A549 treated with AZD9567 at 1 μM for 4 hours (cell line): ENCODE measurements around the gene RAET1L. TPM values are rescaled to one million over a fixed set of nuclear protein-coding genes. Genes with fewer than 3 reads are reported as not detected.

Source experiments
- total RNA-seq: library from RNA; stranded (reverse); fragments of 200-300 nt; extraction: Qiagen RNA extraction; gene quantifications from 5 replicates; pipeline ENCODE4 v1.2.3, GENCODE V29; 2022; ENCODE audit not compliant: insufficient read depth

The RAET1L gene
- 0.27 to 0.49 TPM (median 0.38 TPM) in 4 of 5 replicates, not detected in the other for total RNA-seq

DNA sequence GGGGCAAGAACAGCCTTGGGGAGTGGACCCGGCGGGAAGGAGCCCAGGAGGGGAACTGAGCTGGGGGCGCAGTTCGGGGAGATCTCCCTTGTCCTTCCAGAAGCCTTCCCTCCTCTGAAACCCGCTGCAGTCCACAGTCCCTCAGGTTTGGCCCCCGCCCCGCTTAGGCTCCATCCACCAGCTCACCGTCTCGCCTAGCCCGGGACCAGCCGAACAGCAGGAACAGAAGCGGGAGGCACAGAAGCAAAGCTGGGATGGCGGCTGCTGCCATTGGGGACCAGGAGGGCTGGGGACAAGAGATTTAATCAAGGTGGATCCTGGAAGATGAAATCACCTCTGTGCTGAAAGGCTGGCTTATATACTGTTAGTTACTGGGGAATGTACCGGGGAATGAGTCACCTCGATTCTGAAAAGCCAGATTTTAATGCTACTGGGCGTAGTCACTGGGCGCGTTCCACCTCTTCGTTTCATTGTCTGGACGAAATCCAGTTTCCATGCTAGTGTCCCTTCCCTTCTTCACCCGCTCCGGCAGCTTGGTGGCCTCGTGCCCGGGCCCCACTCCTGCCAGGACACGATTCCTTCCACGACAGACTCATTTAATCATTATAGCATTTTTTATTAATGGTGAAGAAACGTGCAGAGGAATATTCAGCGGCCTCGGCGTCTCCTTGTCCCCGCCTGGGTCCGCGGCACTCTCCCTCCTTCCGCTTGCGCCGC lies at the start of gene RAET1L:
Gene RAET1L (minus strand): TSS at position 332 of the 717 bp plus-strand sequence. CDS start 61 bp downstream, at position 271.

GRCh38 chr6:150068720-150069648 lies 43.7 kb upstream of the RAET1L start, which contains the start of gene ULBP3:
ULBP3 (minus strand) TSS chr6:150069121; CDS start chr6:150069066, 55 bp downstream.

Other genes starting within 250 kb of the RAET1L start
- 25.2 to 36.5 TPM (median 34.9 TPM) in 5 replicates for gene LRP11, start 161.2 kb downstream of the RAET1L start, total RNA-seq
- 1.5 to 2.9 TPM (median 1.9 TPM) in 4 of 5 replicates, not detected in the other for gene RAET1E, start 127.4 kb downstream of the RAET1L start, total RNA-seq
- 5.5 to 10.7 TPM (median 8.6 TPM) in 5 replicates for gene RAET1G, start 102.4 kb downstream of the RAET1L start, total RNA-seq
- gene ULBP2, start 83.5 kb downstream of the RAET1L start, total RNA-seq: 2.1 to 4.5 TPM (median 3.7 TPM) in 5 replicates
- gene ULBP1, start 61.6 kb downstream of the RAET1L start, total RNA-seq: 0.61 to 0.91 TPM (median 0.79 TPM) in 5 replicates
- 3.2 to 7.8 TPM (median 3.7 TPM) in 5 replicates for gene ULBP3, start 43.6 kb upstream of the RAET1L start, total RNA-seq
- 1.2 to 2.2 TPM (median 2.0 TPM) in 5 replicates for gene PPP1R14C, start 117.5 kb upstream of the RAET1L start, total RNA-seq